HG03060 (cell line): ENCODE data around the gene INTS6L.
"Not testable (repeated sequence)": the region's sequence is repeated elsewhere in the genome, so short reads cannot be mapped to it uniquely, and the experiment has no call there.

Experiments used
- ATAC-seq: cut with Tn5 transposase; IDR thresholded peaks from one replicate; pipeline ENCODE4 v1.9.1; 2021; ENCODE audit warnings: low read depth, moderate number of reproducible peaks; ENCODE audit not compliant: unreplicated experiment

INTS6L gene

GRCh38 chrX:135522878-135523693 is 2.6 kb downstream of the INTS6L start:
- ATAC-seq, result no peak

- ATAC-seq, result no peak
These were observed 7.8 kb downstream of the INTS6L start for GRCh38 chrX:135528254-135528653.

DNA sequence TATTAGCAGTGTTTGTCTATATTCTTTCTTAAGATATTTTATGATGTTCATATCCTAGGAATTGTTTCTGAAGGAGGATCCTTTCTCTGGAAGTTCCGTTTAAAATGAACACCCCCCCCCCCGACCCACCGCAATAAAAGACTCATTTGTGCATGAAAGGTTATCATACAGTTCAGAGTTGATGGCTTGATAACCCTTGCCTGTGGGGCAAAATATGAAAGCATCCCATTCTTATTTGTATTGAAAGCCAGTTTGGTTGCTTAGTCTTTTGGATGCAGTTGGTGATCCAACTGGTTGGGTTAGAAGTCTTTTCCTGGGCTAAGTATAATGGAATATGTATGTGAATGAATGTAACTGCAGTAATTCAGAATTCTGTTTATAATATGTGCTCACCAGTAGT is 8.3 kb downstream of the INTS6L start:
- ATAC-seq, result no peak

DNA sequence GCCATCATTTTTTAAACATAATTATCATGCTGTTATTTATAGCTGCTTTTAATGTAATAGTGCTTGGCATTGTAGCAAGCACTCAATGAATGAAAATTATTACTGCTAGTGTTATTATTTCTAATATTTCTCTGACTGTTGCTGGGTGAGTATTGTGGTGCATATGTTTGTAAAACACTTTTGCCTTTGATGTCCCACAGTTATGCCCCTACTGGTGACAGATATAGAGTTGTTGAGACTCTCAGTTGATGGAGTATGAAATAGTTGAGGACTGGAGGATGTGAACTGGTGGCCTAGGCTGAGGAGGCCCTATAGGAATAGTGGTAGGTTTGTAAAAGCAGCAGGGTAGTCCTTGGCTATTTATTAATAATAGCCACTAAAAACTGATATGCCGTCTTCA is 9.6 kb downstream of the INTS6L start:
- no peak for ATAC-seq

- ATAC-seq, result no peak
These were observed 11.4 kb downstream of the INTS6L start for GRCh38 chrX:135531813-135532212.

- no peak for ATAC-seq
These were observed 14.8 kb downstream of the INTS6L start for GRCh38 chrX:135535077-135535940.

DNA sequence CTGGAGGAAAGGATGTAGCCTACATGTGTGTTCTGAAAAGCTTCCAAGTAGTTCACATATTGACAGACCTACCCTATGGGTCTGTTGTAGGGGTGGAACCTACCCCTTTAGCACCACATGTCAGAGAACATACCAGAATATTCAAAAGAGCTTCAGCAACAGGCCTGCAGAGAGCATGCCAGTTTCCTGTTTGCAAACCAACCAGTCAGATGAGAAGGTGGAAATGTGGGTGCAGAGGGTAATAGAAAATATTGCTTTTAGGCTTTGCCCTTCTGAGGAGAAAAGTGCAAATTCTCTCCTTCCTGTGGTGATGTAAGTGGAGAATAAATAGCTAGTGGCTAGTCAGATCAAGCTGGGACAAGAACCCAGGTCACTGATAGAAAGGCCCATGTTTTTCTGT is 16.4 kb downstream of the INTS6L start:
- ATAC-seq, result no peak

DNA sequence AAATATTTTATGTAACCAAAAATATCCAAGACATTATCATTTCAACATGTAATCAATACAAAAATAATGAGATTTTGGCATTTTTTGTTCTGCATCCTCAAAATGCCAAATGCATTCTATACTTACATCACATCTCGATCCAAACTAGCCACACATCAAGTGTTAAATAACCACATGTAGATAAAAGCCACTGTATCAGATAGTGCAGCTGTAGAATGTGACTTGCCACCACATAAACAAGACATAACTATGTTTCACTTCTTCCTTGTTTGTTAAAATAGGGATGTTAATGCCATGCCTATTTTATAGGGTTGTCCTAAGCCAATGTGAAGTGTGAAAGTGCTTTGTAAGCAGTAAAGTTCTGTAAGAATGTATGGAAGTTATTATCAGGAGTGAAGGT is 20.9 kb downstream of the INTS6L start:
- ATAC-seq, result no peak

DNA sequence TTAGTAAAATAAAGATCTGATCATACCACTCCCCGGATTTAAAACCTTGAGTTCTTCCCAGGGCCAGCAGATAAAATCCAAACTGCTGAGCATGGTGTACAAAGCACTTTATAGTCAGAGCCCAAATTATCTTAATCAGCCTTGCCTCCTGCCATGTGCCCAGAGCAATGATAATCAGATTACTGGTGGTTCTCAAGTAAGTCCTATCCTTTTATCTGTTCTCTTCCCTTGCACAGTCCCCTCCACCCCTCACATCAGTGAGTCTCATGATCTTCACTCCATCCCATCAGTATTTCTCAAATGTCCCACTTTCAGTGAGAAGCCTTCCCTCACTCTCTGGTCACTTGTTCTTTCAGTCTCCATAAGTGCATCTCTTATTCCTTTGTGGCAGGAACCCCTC is 22.7 kb downstream of the INTS6L start:
- ATAC-seq, result no peak

DNA sequence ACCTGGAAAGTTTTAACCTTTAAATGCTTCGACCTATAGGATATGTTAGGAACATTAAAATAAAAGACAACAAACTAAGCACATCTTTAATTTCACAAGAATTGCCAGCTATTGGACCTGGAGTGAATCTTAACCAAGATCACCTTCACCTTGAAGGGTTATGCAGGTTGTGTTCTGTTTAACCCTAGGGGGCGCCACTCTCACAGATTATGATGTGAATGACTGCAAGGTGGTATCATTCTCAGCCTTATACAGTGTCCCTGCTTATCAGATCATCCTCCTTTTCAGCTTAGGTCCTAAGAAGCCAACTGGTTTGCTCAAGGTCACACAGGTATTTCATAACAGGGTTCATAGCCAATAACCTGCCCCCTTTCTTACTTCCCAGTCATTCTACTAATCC is 23.5 kb downstream of the INTS6L start:
- ATAC-seq, result no peak

- no peak for ATAC-seq
These were observed 24.0 kb downstream of the INTS6L start for GRCh38 chrX:135544338-135544948.

DNA sequence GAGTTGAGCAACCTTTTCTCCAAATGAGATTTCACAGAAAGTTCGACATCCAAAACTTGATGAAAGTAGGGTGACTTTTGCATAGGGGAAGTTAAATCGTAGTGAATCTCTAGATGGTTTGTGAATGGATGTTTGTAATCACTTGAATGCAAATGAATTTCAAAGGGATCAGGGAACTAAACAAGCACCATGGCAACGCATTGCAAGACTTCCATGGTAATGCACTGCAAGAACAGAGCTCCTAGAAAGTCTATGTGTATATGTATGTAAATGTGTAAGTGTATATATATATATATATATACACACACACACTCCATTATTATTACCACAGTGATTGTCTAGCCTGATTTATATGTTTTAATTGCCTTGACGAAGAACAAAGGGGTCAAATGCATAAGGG is 27.3 kb downstream of the INTS6L start:
- no peak for ATAC-seq

DNA sequence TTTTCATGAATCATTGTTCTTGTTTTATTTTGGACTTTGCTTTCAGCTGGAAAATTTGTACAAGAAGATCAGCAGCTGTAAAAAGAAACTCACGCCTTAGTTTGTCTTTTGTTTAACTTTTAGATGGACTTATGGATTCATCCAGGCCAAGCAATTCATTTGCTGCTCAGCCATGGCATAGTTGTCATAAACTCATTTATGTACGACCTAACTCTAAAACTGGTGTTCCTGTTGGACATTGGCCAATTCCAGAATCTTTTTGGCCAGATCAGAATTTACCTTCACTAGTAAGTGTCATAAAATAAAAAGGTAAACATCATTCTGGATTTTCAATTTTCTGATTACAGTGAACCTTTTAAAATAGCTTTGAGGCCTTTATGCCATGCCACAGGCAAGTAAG is 29.1 kb downstream of the INTS6L start:
- ATAC-seq, result no peak

DNA sequence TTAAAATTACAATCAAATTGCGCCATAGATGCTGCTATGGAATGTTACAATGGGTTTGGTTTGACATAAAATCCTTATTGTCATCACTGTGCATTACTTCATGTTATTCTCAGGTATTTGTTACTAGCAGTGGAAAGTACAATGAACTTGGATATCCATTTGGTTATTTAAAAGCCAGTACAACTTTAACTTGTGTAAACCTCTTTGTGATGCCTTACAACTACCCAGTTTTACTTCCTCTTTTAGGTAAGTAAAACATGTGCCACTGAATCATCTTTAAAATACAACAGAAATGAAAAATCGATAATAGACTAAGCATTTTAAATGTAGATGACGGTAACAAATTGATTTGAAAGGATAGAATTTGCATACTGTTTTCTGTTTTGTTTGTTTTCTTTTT is 35.6 kb downstream of the INTS6L start:
- ATAC-seq, result no peak

- no peak for ATAC-seq
These were observed 36.9 kb downstream of the INTS6L start for GRCh38 chrX:135557344-135557743.

DNA sequence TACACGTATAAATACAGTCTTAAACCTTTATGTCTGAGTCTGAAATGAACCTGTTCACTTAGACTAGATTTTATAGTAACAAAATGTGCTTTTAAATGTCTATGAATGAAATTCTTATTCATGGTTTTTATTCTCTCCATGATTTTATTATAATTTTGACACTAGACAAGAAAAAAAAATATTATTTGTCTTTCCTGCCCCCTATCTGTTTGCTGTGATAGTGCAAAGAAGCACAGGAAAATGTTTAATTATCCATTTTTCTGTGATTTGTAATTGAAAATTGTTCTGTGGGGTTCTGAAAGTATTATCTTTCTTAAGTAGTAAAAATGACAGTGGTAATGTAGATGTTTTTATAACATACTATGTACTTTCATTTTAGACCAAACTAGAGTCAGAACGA is 52.0 kb downstream of the INTS6L start:
- ATAC-seq, result no peak

- no peak for ATAC-seq
These were observed 61.0 kb downstream of the INTS6L start for GRCh38 chrX:135581496-135581895.

- ATAC-seq, result no peak
These were observed 64.7 kb downstream of the INTS6L start for GRCh38 chrX:135585153-135585552.

- no peak for ATAC-seq
These were observed 71.4 kb downstream of the INTS6L start for GRCh38 chrX:135591871-135592270.

GRCh38 chrX:135594049-135594448 is 73.6 kb downstream of the INTS6L start:
- ATAC-seq, result not testable (repeated sequence)

- not testable (repeated sequence) for ATAC-seq
These were observed 74.0 kb downstream of the INTS6L start for GRCh38 chrX:135594453-135594852.
